ENCODE results near the gene BLOC1S1. TPM values are rescaled to one million over a fixed set of nuclear protein-coding genes. Genes with fewer than 3 reads are reported as not detected.

BLOC1S1 gene
- total and polyA plus RNA-seq, 9 of the 15 experiments (the other 6 are each of a cell fraction or from before 2014, with no cell fraction given): 75.2 to 161 (median 98.8) TPM

DNA sequence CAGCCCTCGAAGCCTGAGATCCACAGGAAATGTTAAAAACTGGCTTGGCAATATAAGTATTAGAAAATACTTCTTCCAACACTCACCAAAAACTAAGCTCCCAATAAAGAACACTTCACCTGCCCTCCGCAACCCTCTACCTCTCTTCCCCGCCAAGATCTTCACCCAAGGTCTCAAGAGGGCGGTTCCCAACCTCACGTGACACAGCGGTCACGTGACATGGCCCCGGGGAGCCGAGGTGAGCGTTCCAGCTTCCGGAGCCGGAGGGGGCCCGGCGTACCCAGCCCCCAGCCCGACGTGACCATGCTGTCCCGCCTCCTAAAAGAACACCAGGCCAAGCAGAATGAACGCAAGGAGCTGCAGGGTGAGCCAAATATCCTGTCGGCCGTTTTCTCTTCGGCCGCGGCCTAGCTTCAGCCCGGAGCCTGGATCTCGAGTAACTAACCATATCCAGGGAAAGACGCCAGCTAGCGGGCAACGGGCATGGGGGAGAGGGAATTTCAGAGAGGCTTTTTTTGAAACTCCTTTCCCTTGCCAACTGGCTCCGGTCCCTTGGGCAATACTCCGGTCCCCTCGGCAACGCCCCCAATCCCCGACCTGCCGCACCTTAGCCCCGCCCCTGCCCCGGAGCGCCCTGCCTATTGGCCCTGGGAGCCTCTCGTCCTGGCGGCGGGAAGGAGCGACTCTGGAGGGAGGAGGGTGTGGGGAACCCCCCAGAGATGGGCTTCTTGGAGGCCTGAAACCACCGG, at the start of gene BLOC1S1 (continued):
- TF ChIP-seq NRF1 (conservative IDR thresholded peaks at IDR 0.05 in 1 of 2, IDR thresholded peaks at IDR 0.05 in 1 of 2) (0 out of 4 replicates have a peak, but pooled peaks have one; percentile 18 to 29), THRB (CRISPR knock-in tag; conservative IDR thresholded peaks at IDR 0.05) (0 out of 2 replicates have a peak, but pooled peaks have one; percentile 1), ZNF263 (CRISPR knock-in tag; IDR thresholded peaks at IDR 0.05; ENCODE audit: borderline replicate concordance) (peak; percentile 35; the same call in 1 of the 2 replicates), FOXK2 (conservative IDR thresholded peaks at IDR 0.05 in 1 of 2, IDR thresholded peaks at IDR 0.05 in 1 of 2; ENCODE audit: low read depth in 2 of 2) (peak; percentile 91 to 94), MCM5 (IDR thresholded peaks at IDR 0.05; ENCODE audit: low read depth) (no peak), NCOA1 (IDR thresholded peaks at IDR 0.05; ENCODE audit: low read depth) (no peak), ZBTB5 (IDR thresholded peaks at IDR 0.05) (no peak), BRF1 (IDR thresholded peaks at IDR 0.05; ENCODE audit: borderline replicate concordance, extremely low read depth, insufficient read length) (no peak), SMARCB1 (IDR thresholded peaks at IDR 0.05; ENCODE audit: insufficient read length, low read depth) (no peak), EP300 (IDR thresholded peaks at IDR 0.05; ENCODE audit: low read length) (peak; percentile 49; the same call in 1 of the 2 replicates), BRD4 (IDR thresholded peaks at IDR 0.05) (0 out of 2 replicates have a peak, but pooled peaks have one; percentile 51)
- TF ChIP-seq, protein P1, sequence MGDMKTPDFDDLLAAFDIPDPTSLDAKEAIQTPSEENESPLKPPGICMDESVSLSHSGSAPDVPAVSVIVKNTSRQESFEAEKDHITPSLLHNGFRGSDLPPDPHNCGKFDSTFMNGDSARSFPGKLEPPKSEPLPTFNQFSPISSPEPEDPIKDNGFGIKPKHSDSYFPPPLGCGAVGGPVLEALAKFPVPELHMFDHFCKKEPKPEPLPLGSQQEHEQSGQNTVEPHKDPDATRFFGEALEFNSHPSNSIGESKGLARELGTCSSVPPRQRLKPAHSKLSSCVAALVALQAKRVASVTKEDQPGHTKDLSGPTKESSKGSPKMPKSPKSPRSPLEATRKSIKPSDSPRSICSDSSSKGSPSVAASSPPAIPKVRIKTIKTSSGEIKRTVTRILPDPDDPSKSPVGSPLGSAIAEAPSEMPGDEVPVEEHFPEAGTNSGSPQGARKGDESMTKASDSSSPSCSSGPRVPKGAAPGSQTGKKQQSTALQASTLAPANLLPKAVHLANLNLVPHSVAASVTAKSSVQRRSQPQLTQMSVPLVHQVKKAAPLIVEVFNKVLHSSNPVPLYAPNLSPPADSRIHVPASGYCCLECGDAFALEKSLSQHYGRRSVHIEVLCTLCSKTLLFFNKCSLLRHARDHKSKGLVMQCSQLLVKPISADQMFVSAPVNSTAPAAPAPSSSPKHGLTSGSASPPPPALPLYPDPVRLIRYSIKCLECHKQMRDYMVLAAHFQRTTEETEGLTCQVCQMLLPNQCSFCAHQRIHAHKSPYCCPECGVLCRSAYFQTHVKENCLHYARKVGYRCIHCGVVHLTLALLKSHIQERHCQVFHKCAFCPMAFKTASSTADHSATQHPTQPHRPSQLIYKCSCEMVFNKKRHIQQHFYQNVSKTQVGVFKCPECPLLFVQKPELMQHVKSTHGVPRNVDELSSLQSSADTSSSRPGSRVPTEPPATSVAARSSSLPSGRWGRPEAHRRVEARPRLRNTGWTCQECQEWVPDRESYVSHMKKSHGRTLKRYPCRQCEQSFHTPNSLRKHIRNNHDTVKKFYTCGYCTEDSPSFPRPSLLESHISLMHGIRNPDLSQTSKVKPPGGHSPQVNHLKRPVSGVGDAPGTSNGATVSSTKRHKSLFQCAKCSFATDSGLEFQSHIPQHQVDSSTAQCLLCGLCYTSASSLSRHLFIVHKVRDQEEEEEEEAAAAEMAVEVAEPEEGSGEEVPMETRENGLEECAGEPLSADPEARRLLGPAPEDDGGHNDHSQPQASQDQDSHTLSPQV (IDR thresholded peaks at IDR 0.05): no peak
- TF ChIP-seq, protein P2, sequence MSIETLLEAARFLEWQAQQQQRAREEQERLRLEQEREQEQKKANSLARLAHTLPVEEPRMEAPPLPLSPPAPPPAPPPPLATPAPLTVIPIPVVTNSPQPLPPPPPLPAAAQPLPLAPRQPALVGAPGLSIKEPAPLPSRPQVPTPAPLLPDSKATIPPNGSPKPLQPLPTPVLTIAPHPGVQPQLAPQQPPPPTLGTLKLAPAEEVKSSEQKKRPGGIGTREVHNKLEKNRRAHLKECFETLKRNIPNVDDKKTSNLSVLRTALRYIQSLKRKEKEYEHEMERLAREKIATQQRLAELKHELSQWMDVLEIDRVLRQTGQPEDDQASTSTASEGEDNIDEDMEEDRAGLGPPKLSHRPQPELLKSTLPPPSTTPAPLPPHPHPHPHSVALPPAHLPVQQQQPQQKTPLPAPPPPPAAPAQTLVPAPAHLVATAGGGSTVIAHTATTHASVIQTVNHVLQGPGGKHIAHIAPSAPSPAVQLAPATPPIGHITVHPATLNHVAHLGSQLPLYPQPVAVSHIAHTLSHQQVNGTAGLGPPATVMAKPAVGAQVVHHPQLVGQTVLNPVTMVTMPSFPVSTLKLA (conservative IDR thresholded peaks at IDR 0.05): peak; percentile 89 to 95
- TF ChIP-seq, protein P3, sequence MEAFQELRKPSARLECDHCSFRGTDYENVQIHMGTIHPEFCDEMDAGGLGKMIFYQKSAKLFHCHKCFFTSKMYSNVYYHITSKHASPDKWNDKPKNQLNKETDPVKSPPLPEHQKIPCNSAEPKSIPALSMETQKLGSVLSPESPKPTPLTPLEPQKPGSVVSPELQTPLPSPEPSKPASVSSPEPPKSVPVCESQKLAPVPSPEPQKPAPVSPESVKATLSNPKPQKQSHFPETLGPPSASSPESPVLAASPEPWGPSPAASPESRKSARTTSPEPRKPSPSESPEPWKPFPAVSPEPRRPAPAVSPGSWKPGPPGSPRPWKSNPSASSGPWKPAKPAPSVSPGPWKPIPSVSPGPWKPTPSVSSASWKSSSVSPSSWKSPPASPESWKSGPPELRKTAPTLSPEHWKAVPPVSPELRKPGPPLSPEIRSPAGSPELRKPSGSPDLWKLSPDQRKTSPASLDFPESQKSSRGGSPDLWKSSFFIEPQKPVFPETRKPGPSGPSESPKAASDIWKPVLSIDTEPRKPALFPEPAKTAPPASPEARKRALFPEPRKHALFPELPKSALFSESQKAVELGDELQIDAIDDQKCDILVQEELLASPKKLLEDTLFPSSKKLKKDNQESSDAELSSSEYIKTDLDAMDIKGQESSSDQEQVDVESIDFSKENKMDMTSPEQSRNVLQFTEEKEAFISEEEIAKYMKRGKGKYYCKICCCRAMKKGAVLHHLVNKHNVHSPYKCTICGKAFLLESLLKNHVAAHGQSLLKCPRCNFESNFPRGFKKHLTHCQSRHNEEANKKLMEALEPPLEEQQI (IDR thresholded peaks at IDR 0.05): no peak
